Superior temporal gyrus (tissue), 1 donor: ENCODE measurements around the gene SNU13.
"Not testable (repeated sequence)": the region's sequence is repeated elsewhere in the genome, so short reads cannot be mapped to it uniquely, and the experiment has no call there.

Source experiments
- DNase-seq: peaks from one replicate; pipeline ENCODE4 v3.0.0-alpha.2; 2016; ENCODE audit errors: extremely low spot score

SNU13 gene

GRCh38 chr22:41681616-41682015, 7.1 kb downstream of the SNU13 start:
- DNase-seq = no peak

- DNase-seq = no peak
Measured at GRCh38 chr22:41676134-41676533, 12.5 kb downstream of the SNU13 start.

DNA sequence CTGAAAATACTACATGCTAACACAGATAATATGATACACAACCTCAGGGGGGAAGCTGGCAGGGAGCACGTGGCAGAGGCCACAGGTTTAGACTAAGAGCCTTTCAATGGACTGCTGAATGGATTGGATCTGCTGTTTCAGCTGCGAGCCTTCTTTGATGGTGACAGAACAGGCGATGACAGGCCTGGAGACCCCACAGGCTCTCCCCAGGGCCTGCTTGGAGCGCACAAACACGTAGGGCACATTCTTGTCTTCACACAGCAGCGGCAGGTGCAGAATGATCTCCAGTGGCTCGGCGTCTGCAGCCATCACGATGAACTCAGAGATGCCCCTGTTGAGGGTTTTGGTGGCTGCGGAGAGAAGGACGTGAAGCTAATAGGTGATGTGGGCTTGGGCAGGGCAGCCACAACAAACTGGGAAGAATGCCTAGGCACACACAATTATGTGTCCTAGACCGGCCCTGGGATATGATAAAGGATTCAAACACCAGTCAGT, 13.8 kb downstream of the SNU13 start:
- no peak for DNase-seq

DNA sequence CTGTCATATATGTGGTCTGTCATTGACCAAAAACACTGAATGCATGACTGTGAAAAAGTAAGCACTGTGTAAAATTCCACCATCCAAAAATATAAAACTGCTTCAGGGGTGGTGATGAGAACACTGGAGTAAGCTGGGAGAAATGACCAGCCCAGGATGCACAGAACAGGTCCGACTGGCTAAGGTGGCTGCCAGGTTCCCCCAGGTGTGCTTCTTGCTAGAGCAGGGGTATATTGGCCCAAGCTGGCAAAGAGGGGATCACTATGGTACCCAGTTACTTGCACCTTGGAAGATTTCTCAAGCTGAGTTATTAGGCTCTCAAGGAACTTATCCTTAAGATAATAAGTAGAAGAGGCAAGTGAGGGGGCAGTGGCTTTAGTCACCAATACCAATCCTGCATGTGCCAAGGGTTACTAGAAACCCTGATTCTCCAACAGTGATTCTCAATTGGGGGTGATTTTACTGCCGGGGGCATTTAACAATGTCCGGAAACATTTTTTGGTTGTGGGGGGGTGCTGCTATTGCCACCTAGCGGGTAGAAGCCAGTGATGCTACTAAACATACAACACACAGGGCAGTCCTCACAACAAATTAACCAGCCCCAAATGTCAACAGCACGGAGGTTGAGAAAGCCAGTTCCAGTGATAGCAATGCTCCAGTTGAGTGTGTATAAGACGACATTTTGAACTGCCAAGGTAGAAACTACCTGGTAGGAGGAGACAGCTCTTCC, 15.7 kb downstream of the SNU13 start:
- DNase-seq = no peak

DNA sequence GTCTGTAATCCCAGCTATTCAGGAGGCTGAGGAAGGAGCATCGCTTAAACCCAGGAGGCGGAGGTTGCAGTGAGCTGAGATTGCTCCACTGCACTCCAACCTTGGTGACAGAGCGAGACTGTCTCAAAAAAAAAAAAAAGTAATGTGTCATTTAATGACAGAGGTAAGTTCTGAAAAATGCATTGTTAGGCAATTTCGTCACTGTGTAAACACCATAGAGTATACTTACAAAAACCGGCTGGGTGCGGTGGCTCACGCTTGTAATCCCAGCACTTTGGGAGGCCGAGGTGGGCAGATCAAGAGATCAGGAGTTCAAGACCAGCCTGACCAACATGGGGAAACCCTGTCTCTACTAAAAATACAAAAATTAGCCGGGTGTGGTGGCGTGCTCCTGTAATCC, 16.6 kb downstream of the SNU13 start:
- DNase-seq = not testable (repeated sequence)

GRCh38 chr22:41668971-41669911, 19.4 kb downstream of the SNU13 start:
- DNase-seq = no peak

DNA sequence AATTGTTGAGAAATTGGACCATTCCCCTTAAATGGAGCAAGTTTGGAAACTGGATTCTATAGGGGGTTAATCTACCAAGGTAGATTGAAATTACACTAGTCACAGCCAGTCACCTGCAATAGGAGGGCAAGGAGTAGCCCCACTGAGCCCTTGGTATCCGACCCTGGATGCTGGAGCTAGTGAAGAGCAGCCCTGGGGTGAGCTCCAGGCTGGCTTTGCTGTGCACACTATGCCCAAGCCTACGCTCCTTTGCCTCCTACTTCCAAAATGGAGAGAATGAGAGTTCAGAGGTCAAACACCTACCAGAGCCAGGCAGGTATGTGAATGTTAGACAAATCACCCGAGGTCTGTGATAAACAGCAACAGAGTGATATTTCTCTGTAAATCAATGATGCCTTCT, 23.7 kb downstream of the SNU13 start:
- DNase-seq = no peak

DNA sequence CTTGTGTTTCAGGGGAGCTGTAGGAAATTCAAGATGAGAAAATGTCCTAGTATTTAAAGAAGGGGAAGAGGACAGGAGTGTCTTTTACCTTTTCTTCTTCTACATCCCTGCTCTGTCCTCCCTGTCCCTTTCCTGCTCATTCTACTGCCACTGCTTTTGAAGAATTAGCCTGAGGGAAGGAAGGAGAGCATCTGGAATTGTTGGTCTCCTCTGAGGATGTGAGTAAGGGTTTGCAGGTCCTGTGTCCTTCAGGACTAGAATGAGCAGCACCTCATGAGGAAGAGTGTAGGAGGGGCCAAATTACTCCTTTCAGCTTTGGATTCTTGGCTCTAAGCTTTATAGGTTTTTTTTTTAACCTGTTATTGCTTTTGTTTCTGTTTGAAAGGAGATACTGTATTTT, 24.2 kb downstream of the SNU13 start:
- DNase-seq = no peak

DNA sequence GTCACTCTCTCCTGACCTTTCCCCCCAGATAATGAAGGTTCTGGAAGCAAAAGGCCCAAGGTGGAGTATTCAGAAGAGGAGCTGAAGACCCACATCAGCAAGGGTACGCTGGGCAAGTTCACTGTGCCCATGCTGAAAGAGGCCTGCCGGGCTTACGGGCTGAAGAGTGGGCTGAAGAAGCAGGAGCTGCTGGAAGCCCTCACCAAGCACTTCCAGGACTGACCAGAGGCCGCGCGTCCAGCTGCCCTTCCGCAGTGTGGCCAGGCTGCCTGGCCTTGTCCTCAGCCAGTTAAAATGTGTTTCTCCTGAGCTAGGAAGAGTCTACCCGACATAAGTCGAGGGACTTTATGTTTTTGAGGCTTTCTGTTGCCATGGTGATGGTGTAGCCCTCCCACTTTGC, 25.1 kb downstream of the SNU13 start:
- not testable (repeated sequence) for DNase-seq

GRCh38 chr22:41661713-41662112, 27.0 kb downstream of the SNU13 start:
- no peak for DNase-seq

DNA sequence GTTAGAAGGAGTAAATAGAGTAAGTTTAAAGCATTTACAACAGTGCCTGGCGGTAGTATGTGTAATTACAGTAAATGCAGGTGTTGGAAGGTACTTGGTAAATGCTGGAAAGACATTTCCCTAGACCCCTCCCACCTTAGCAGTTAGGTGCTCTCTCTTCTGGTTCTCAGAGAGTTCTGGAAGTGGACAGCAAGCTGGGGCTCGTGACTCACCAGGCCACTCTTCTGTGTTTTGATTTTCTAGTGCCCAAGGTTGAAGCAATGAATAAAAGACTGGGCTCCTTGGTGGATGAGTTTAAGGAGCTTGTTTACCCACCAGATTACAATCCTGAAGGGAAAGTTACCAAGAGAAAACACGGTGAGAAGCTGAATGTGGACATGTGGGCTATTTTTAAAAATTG, 27.6 kb downstream of the SNU13 start:
- DNase-seq = no peak

DNA sequence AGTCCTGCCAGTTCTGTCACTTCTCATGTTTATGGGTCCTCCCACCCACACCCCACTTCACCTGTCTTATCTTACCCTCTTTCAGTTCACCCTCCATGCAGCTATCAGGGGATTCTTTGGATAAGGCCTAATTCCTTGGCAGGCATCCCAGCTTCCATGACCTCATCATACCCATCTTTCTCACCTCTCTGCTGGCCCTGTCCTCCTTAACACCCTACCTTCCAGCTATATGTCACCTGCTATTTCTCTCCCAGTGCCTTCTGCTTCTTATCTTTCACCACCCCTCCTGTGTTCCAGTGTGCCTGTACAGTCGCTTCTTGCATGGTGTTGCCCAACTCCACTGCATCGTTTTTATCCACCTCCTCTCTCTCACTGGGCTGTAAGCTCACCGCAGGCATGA, 28.3 kb downstream of the SNU13 start:
- no peak for DNase-seq

- no peak for DNase-seq
Measured at GRCh38 chr22:41659941-41660340, 28.7 kb downstream of the SNU13 start.

GRCh38 chr22:41658869-41659268, 29.8 kb downstream of the SNU13 start:
- no peak for DNase-seq

GRCh38 chr22:41657709-41658108, 31.0 kb downstream of the SNU13 start:
- DNase-seq = no peak

DNA sequence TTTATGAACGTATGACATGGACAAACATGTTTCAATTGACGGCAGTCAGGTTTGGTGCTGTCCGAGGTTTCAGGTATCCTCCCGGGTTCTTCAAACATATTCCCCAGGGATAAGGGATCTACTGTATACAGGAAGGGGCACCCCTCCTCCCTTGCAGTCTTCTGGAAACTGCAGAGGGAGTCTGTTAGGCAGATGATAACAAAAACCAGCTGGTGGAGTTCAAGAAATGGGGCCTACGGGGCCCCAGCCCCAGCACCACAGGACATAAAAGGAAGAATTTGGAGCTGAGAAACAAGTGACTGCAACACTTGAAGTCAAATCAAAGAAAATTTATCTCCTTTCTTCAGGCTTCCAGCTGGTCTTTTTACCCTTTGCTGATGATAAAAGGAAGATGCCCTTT, 32.1 kb downstream of the SNU13 start:
- no peak for DNase-seq

- DNase-seq = no peak
Measured at GRCh38 chr22:41654322-41654721, 34.3 kb downstream of the SNU13 start.

DNA sequence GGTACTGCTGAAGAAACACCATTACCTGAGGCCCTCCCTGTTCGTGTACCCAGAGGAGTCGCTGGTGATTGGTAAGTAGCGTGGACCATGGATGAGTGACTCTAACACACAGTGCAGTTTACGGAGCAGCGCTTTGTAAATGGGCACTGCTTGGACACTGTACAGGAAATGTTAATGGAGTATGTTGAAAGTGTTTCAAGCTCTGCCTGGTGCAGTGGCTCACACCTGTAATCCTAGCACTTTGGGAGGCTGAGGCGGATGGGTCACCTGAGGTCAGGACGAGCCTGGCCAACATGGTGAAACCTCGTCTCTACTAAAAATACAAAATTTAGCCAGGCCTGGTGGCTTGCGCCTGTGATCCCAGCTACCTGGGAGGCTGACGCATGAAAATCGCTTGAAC, 37.8 kb downstream of the SNU13 start:
- DNase-seq = no peak

DNA sequence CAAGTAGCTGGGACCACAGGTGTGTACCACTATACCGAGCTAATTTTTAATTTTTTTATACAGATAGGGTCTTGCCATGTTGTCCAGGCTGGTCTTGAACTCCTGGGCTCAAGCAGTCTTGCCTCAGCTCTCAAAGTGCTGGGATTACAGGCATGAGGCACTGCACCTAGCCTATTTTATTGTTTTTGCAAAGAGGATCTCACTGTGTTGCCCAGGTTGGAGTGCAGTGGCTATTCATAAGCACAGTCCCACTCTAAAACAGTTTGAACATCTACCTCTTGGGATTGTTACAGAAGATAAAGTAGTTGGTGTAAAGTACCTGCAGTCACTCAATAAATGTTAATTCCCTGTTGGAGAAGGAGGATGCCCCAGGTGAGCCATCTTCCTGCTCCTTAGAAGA, 38.4 kb downstream of the SNU13 start:
- DNase-seq = no peak

DNA sequence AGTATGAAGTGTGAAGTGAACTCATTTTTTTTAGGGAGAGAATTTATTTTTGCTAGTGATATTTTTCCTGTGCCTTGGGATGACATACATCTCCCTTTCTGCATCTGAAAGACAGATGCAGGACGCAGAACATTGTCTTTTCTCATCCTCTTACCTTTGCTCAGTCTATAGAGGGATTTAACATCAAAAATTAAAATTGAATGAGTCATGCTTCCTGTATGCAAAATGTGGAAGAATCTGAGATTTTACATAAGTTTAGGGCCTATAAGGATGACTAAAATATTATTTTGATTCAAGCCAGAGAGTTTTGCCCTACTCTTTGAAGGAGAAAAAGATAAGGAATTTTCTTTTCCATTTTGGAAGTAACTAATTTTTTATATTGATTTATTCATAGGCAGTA, 40.2 kb downstream of the SNU13 start:
- no peak for DNase-seq

- DNase-seq = no peak
Measured at GRCh38 chr22:41647771-41648170, 40.9 kb downstream of the SNU13 start.

GRCh38 chr22:41642331-41643110, 46.1 kb downstream of the SNU13 start:
- no peak for DNase-seq
